ENCODE results near the gene CDH22.

CDH22 gene

DNA sequence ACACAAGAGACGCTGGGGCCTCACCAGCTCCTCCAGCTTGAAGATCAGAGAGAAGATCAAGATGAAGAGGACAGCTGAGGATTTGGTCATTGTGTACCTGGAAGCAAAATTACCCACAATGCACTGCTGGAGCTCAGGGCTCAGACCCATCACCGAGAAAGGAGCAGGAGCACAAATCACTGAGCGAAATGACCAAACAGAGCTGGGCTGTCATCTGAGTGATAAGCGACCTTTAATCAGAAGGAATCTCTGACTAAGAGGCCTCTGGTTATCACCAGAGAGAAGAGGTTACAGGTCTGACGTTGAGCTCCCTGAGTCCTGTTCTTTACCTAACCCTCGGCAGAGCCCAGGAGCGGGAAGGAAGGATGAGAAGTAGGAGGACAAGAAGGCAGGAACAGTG is 47.5 kb upstream of the CDH22 start:
- H3K18ac ChIP-seq (ENCODE audit: low read depth in 1 of 2, low read length in 2 of 2) = no peak overlapping the region
- DNase-seq = no peak
- H3K27ac ChIP-seq (ENCODE audit: low read length, poor library complexity, severe bottlenecking) = no peak overlapping the region
- H3K4me1 ChIP-seq (ENCODE audit: control insufficient read depth, insufficient read depth, low read depth, low read length) = peaks cover 22% of the 10 kb centered on the region
- no peak overlapping the region for H3K4ac ChIP-seq (ENCODE audit: low read depth in 1 of 2, low read length in 2 of 2)
- H2AFZ ChIP-seq (ENCODE audit: low read depth, low read length) = no peak overlapping the region
- H2BK120ac ChIP-seq (ENCODE audit: low read depth, low read length) = no peak overlapping the region
- H3K9me3 ChIP-seq (ENCODE audit: control insufficient read depth, low read length) = no peaks in the 10 kb centered on the region
- no peak overlapping the region for H3K14ac ChIP-seq (ENCODE audit: low read length in 2 of 2)
- no peak overlapping the region for H2BK15ac ChIP-seq (ENCODE audit: low read depth, poor library complexity, severe bottlenecking)
- H2BK5ac ChIP-seq (ENCODE audit: low read depth, low read length, poor library complexity, severe bottlenecking) = no peak overlapping the region
- no peak overlapping the region for H3K4me3 ChIP-seq (ENCODE audit: insufficient read depth in 1 of 2, low read depth in 1 of 2, low read length in 2 of 2)
- 91% methylated on average over 7 of the region's 7 CpGs for WGBS
- H3K4me2 ChIP-seq (ENCODE audit: low read length, poor library complexity, severe bottlenecking) = no peak overlapping the region
- H2AK5ac ChIP-seq (ENCODE audit: low read length, severe bottlenecking) = no peak overlapping the region
- H3K23ac ChIP-seq (ENCODE audit: low read length in 2 of 2) = no peak overlapping the region
- H4K8ac ChIP-seq (ENCODE audit: low read length) = no peak overlapping the region
- H3K27me3 ChIP-seq (ENCODE audit: control insufficient read depth in 1 of 2, insufficient read depth in 1 of 2, low read length in 2 of 2) = no peaks in the 10 kb centered on the region
- no peak overlapping the region for H3K9ac ChIP-seq (ENCODE audit: low read length)
- peaks cover 57 to 77% of the 10 kb centered on the region in 2 experiments for H3K36me3 ChIP-seq (ENCODE audit: control insufficient read depth in 1 of 2, insufficient read depth in 2 of 2, low read depth in 1 of 2, low read length in 2 of 2)
- no peak overlapping the region for H4K91ac ChIP-seq (ENCODE audit: low read length)
- no peak overlapping the region for H2BK12ac ChIP-seq (ENCODE audit: low read length in 2 of 2)
- peaks cover 41% of the 10 kb centered on the region for H3K79me1 ChIP-seq (replicated peaks; ENCODE audit: low read length, poor library complexity, severe bottlenecking)

GRCh38 chr20:46354920-46355654 is 46.8 kb upstream of the CDH22 start:
- Histone ChIP-seq H2BK120ac (ENCODE audit: low read depth, low read length) (no peak overlapping the region), H3K4me3 (ENCODE audit: insufficient read depth in 1 of 2, low read depth in 1 of 2, low read length in 2 of 2) (no peak overlapping the region), H4K8ac (ENCODE audit: low read length) (no peak overlapping the region), H3K9me3 (ENCODE audit: control insufficient read depth, low read length) (no peaks in the 10 kb centered on the region), H3K4ac (ENCODE audit: low read depth in 1 of 2, low read length in 2 of 2) (no peak overlapping the region), H2AFZ (ENCODE audit: low read depth, low read length) (no peak overlapping the region), H2BK12ac (ENCODE audit: low read length in 2 of 2) (no peak overlapping the region), H2BK5ac (ENCODE audit: low read depth, low read length, poor library complexity, severe bottlenecking) (no peak overlapping the region), H3K27ac (ENCODE audit: low read length, poor library complexity, severe bottlenecking) (no peak overlapping the region), H2AK5ac (ENCODE audit: low read length, severe bottlenecking) (no peak overlapping the region), H3K18ac (ENCODE audit: low read depth in 1 of 2, low read length in 2 of 2) (no peak overlapping the region), H3K79me1 (replicated peaks; ENCODE audit: low read length, poor library complexity, severe bottlenecking) (peaks cover 40% of the 10 kb centered on the region), H3K4me1 (ENCODE audit: control insufficient read depth, insufficient read depth, low read depth, low read length) (peaks cover 28% of the 10 kb centered on the region), H3K14ac (ENCODE audit: low read length in 2 of 2) (no peak overlapping the region), H3K9ac (ENCODE audit: low read length) (no peak overlapping the region), H4K91ac (ENCODE audit: low read length) (no peak overlapping the region), H3K36me3 (ENCODE audit: control insufficient read depth in 1 of 2, insufficient read depth in 2 of 2, low read depth in 1 of 2, low read length in 2 of 2) (peaks cover 56 to 80% of the 10 kb centered on the region in 2 experiments), H3K27me3 (ENCODE audit: control insufficient read depth in 1 of 2, insufficient read depth in 1 of 2, low read length in 2 of 2) (no peaks in the 10 kb centered on the region), H3K23ac (ENCODE audit: low read length in 2 of 2) (no peak overlapping the region), H3K4me2 (ENCODE audit: low read length, poor library complexity, severe bottlenecking) (no peak overlapping the region), H2BK15ac (ENCODE audit: low read depth, poor library complexity, severe bottlenecking) (no peak overlapping the region)
- DNase-seq = no peak
- 96% methylated on average over 20 of the region's 20 CpGs for WGBS

GRCh38 chr20:46354207-46354555 is 45.9 kb upstream of the CDH22 start:
- Histone ChIP-seq H3K27ac (ENCODE audit: low read length, poor library complexity, severe bottlenecking) (no peak overlapping the region), H3K23ac (ENCODE audit: low read length in 2 of 2) (no peak overlapping the region), H3K9ac (ENCODE audit: low read length) (no peak overlapping the region), H3K14ac (ENCODE audit: low read length in 2 of 2) (no peak overlapping the region), H3K4me3 (ENCODE audit: insufficient read depth in 1 of 2, low read depth in 1 of 2, low read length in 2 of 2) (no peak overlapping the region), H3K18ac (ENCODE audit: low read depth in 1 of 2, low read length in 2 of 2) (no peak overlapping the region), H3K4me2 (ENCODE audit: low read length, poor library complexity, severe bottlenecking) (no peak overlapping the region), H3K79me1 (replicated peaks; ENCODE audit: low read length, poor library complexity, severe bottlenecking) (peaks cover 38% of the 10 kb centered on the region), H4K91ac (ENCODE audit: low read length) (no peak overlapping the region), H2BK12ac (ENCODE audit: low read length in 2 of 2) (no peak overlapping the region), H3K27me3 (ENCODE audit: control insufficient read depth in 1 of 2, insufficient read depth in 1 of 2, low read length in 2 of 2) (no peaks in the 10 kb centered on the region), H4K8ac (ENCODE audit: low read length) (no peak overlapping the region), H3K36me3 (ENCODE audit: control insufficient read depth in 1 of 2, insufficient read depth in 2 of 2, low read depth in 1 of 2, low read length in 2 of 2) (peaks cover 56 to 78% of the 10 kb centered on the region in 2 experiments), H3K4ac (ENCODE audit: low read depth in 1 of 2, low read length in 2 of 2) (no peak overlapping the region), H2AFZ (ENCODE audit: low read depth, low read length) (no peak overlapping the region), H2BK5ac (ENCODE audit: low read depth, low read length, poor library complexity, severe bottlenecking) (no peak overlapping the region), H3K4me1 (ENCODE audit: control insufficient read depth, insufficient read depth, low read depth, low read length) (peaks cover 35% of the 10 kb centered on the region), H3K9me3 (ENCODE audit: control insufficient read depth, low read length) (no peaks in the 10 kb centered on the region), H2BK15ac (ENCODE audit: low read depth, poor library complexity, severe bottlenecking) (no peak overlapping the region), H2BK120ac (ENCODE audit: low read depth, low read length) (no peak overlapping the region), H2AK5ac (ENCODE audit: low read length, severe bottlenecking) (no peak overlapping the region)
- 98% methylated on average over 4 of the region's 4 CpGs for WGBS
- DNase-seq = no peak

DNA sequence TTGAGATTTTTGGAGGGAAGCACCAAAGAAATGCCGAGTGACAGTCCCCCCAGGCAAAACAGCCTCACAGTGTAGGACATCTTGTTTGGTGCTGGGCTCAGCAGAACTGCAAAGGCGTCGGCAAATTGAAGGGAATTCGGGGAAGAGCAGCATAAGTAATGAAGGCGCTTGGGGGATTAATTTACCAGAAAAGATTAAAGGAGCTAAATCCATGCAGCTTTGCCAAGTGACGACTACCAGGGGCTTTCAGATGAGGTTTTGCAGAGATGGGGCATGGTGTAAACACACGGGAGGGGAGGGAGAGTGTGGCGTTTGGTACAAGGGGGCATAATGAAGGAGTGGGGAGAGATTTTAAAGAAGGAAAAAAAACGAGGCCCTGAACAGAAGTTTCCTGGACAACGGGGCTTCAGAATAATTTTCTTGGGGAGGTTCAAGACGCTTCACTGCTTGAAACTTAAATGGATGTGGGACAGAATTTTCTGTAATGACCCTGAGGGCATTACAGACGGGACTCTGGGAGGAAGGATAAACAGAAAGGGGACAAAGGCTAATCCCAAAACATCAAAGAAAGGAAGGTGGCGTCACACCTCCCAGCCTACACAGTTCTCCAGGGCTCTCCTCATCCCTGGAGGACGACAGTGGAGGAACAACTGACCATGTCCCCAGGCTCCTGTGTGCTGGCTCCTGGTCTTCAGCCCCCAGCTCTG is 45.4 kb upstream of the CDH22 start:
- H3K4ac ChIP-seq (ENCODE audit: low read depth in 1 of 2, low read length in 2 of 2) = no peak overlapping the region
- H4K8ac ChIP-seq (ENCODE audit: low read length) = no peak overlapping the region
- no peak for DNase-seq

More for the DNA sequence above, 45.4 kb upstream of the CDH22 start:
- Histone ChIP-seq H2BK120ac (ENCODE audit: low read depth, low read length) (no peak overlapping the region), H3K18ac (ENCODE audit: low read depth in 1 of 2, low read length in 2 of 2) (no peak overlapping the region), H4K91ac (ENCODE audit: low read length) (no peak overlapping the region), H2BK12ac (ENCODE audit: low read length in 2 of 2) (no peak overlapping the region), H2AK5ac (ENCODE audit: low read length, severe bottlenecking) (no peak overlapping the region), H2BK5ac (ENCODE audit: low read depth, low read length, poor library complexity, severe bottlenecking) (no peak overlapping the region), H3K23ac (ENCODE audit: low read length in 2 of 2) (no peak overlapping the region), H3K4me3 (ENCODE audit: insufficient read depth in 1 of 2, low read depth in 1 of 2, low read length in 2 of 2) (no peak overlapping the region), H3K4me1 (ENCODE audit: control insufficient read depth, insufficient read depth, low read depth, low read length) (peaks cover 39% of the 10 kb centered on the region), H3K36me3 (ENCODE audit: control insufficient read depth in 1 of 2, insufficient read depth in 2 of 2, low read depth in 1 of 2, low read length in 2 of 2) (peaks cover 56 to 74% of the 10 kb centered on the region in 2 experiments), H3K27me3 (ENCODE audit: control insufficient read depth in 1 of 2, insufficient read depth in 1 of 2, low read length in 2 of 2) (no peaks in the 10 kb centered on the region), H3K9me3 (ENCODE audit: control insufficient read depth, low read length) (no peaks in the 10 kb centered on the region), H3K14ac (ENCODE audit: low read length in 2 of 2) (no peak overlapping the region), H2BK15ac (ENCODE audit: low read depth, poor library complexity, severe bottlenecking) (no peak overlapping the region), H3K9ac (ENCODE audit: low read length) (no peak overlapping the region), H3K27ac (ENCODE audit: low read length, poor library complexity, severe bottlenecking) (no peak overlapping the region), H3K79me1 (replicated peaks; ENCODE audit: low read length, poor library complexity, severe bottlenecking) (peaks cover 34% of the 10 kb centered on the region), H3K4me2 (ENCODE audit: low read length, poor library complexity, severe bottlenecking) (no peak overlapping the region), H2AFZ (ENCODE audit: low read depth, low read length) (no peak overlapping the region)
- WGBS = 92% methylated on average over 14 of the region's 14 CpGs
